ENCODE measurements around the gene LEPROT.
"Not testable (repeated sequence)": the region's sequence is repeated elsewhere in the genome, so short reads cannot be mapped to it uniquely, and the experiment has no call there.

LEPROT gene

GRCh38 chr1:65440915-65441314 lies 20.4 kb downstream of the LEPROT start:
- no peak for DNase-seq

GRCh38 chr1:65441464-65441863 lies 21.0 kb downstream of the LEPROT start:
- no peak for DNase-seq

- DNase-seq, result no peak
Observed at GRCh38 chr1:65442442-65442841, 22.0 kb downstream of the LEPROT start.

- no peak for DNase-seq
Observed at GRCh38 chr1:65443647-65444046, 23.2 kb downstream of the LEPROT start.

GRCh38 chr1:65444128-65444640 lies 23.7 kb downstream of the LEPROT start:
- no peak for DNase-seq

- no peak for DNase-seq
Observed at GRCh38 chr1:65445837-65446236, 25.4 kb downstream of the LEPROT start.

- DNase-seq, result peak; percentile 53
Observed at GRCh38 chr1:65449214-65449823, 28.9 kb downstream of the LEPROT start.

- not testable (repeated sequence) for DNase-seq
Observed at GRCh38 chr1:65455678-65456077, 35.2 kb downstream of the LEPROT start.

GRCh38 chr1:65456481-65456880 lies 36.0 kb downstream of the LEPROT start:
- DNase-seq, result no peak

GRCh38 chr1:65457868-65458267 lies 37.4 kb downstream of the LEPROT start:
- peak; percentile 57 for DNase-seq

- DNase-seq, result peak; percentile 44
Observed at GRCh38 chr1:65458730-65459396, 38.4 kb downstream of the LEPROT start.

GRCh38 chr1:65459397-65459768 lies 38.9 kb downstream of the LEPROT start:
- DNase-seq, result peak; percentile 79

- not testable (repeated sequence) for DNase-seq
Observed at GRCh38 chr1:65465837-65466236, 45.4 kb downstream of the LEPROT start.

GRCh38 chr1:65467536-65467935 lies 47.1 kb downstream of the LEPROT start:
- peak; percentile 96 for DNase-seq

GRCh38 chr1:65469126-65469888 lies 48.8 kb downstream of the LEPROT start:
- DNase-seq, result peak; percentile 88

GRCh38 chr1:65469889-65470340 lies 49.4 kb downstream of the LEPROT start:
- peak; percentile 86 for DNase-seq

GRCh38 chr1:65470766-65471165 lies 50.3 kb downstream of the LEPROT start:
- DNase-seq, result no peak

GRCh38 chr1:65471213-65471833 lies 50.9 kb downstream of the LEPROT start:
- no peak for DNase-seq

- no peak for DNase-seq
Observed at GRCh38 chr1:65471861-65472332, 51.4 kb downstream of the LEPROT start.

GRCh38 chr1:65476327-65476726 lies 55.9 kb downstream of the LEPROT start:
- DNase-seq, result peak; percentile 18

GRCh38 chr1:65477414-65478378 lies 57.2 kb downstream of the LEPROT start:
- DNase-seq, result no peak

All from DMS53 (cell line).